Melanocyte of skin (primary cell): ENCODE data around the gene AFAP1L2. TPM values are rescaled to one million over a fixed set of nuclear protein-coding genes. Genes with fewer than 3 reads are reported as not detected.

Experiments used
- small RNA-seq, 2 donors: library from RNA; depleted of rRNA; stranded (forward); fragments of <200 nt; gene quantifications; one replicate each; pipeline ENCODE3, GENCODE V24; 2012
- total RNA-seq, 2 donors: library from RNA; depleted of rRNA; stranded (reverse); fragments of >200 nt; gene quantifications; 2 replicates each; pipeline ENCODE4 v1.2.3, GENCODE V29; 2012

The AFAP1L2 gene, protein sequence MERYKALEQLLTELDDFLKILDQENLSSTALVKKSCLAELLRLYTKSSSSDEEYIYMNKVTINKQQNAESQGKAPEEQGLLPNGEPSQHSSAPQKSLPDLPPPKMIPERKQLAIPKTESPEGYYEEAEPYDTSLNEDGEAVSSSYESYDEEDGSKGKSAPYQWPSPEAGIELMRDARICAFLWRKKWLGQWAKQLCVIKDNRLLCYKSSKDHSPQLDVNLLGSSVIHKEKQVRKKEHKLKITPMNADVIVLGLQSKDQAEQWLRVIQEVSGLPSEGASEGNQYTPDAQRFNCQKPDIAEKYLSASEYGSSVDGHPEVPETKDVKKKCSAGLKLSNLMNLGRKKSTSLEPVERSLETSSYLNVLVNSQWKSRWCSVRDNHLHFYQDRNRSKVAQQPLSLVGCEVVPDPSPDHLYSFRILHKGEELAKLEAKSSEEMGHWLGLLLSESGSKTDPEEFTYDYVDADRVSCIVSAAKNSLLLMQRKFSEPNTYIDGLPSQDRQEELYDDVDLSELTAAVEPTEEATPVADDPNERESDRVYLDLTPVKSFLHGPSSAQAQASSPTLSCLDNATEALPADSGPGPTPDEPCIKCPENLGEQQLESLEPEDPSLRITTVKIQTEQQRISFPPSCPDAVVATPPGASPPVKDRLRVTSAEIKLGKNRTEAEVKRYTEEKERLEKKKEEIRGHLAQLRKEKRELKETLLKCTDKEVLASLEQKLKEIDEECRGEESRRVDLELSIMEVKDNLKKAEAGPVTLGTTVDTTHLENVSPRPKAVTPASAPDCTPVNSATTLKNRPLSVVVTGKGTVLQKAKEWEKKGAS
- 1 to 10 TPM in 1 of 2 donors, under 1 TPM in 1; 0.69 to 1.3 TPM for total RNA-seq

DNA sequence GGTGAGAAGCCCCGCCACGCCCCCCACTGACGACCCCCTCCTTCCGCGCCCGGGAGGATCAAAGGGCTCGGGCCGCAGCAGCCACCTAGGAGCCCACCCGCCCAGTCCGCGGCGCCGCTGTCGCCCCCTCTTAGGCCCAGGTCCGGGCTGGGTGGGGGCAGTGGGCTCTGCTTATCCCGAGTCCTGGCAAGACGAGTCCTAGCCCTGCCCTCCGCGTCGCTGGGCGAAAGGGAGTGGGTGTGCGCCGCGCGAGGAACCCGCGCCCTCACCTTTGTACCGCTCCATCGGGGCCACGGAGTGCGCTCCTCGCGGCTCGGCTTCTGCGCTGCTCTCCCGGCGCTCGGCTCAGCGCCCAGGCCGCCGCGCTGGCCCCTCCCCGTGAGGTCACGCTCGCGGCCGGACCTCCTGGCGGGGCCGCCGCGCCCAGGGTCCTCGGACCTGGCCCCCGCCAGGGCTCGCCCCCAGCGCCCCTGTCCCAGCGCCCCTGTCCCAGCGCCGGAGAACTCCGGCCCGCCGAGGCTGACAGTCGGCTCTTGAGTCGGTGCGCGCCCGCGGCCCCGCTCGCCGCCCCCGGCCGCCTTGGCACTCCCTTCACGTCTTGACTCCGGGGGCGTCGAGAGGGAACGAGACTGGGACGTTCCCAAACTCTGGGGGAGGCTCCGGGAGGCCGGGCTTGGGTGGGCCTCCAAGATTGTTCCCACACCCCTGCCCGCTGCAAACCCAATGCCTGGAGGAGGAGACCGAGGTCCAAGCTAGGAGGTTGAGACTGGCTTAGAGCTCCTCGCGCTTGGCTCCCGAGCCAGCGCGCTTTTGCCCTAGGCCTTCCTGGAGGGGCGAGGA, at the start of gene AFAP1L2:
AFAP1L2 (minus strand) TSS at position 332 of the 840 bp plus-strand sequence; CDS start at position 285, 47 bp downstream.

Small RNAs within 50 kb of the gene (small RNA-seq; reads per million reads assigned to genes)
- 0 reads per million in 2 donors for gene RN7SL384P

Other genes with a start within 250 kb of the AFAP1L2 start
- gene CCDC186, start 230.3 kb downstream of the AFAP1L2 start, total RNA-seq: 1 to 10 TPM; 4.7 to 9.6 TPM
- gene TDRD1, start 225.1 kb downstream of the AFAP1L2 start, total RNA-seq: 1 to 10 TPM in 1 of 2 donors, not detected in 1; 1.0 TPM
- not detected for gene VWA2, start 165.2 kb downstream of the AFAP1L2 start, total RNA-seq